Neuronal stem cell (in vitro differentiated cells): ENCODE data around the gene WFS1.

Experiments used
- DNase-seq: peaks from one replicate; pipeline ENCODE4 v3.0.0-alpha.2; 2013; ENCODE audit warnings: low spot score
- H2AFZ ChIP-seq: one replicate; pipeline ENCODE4 v1.6.1; 2013; ENCODE audit warnings: mild to moderate bottlenecking, low read length, inconsistent platforms
- H2AK5ac ChIP-seq: 2 replicates; pipeline ENCODE4 v1.6.1; 2013; ENCODE audit warnings: low read depth, mild to moderate bottlenecking, inconsistent platforms, low read length, moderate library complexity, mixed read lengths
- H2BK120ac ChIP-seq: 2 replicates; pipeline ENCODE4 v1.6.1; 2013; ENCODE audit warnings: low read depth, mild to moderate bottlenecking, inconsistent platforms, low read length, moderate library complexity, mixed read lengths
- H2BK12ac ChIP-seq: one replicate; pipeline ENCODE4 v1.6.1; 2013; ENCODE audit warnings: low read length, inconsistent platforms
- H2BK15ac ChIP-seq: 2 replicates; pipeline ENCODE4 v1.6.1; 2013; ENCODE audit warnings: mild to moderate bottlenecking, low read length, inconsistent platforms, mixed read lengths
- H2BK5ac ChIP-seq: one replicate; pipeline ENCODE4 v1.6.1; 2013; ENCODE audit warnings: inconsistent platforms, mild to moderate bottlenecking, low read length, moderate library complexity
- H3K14ac ChIP-seq: one replicate; pipeline ENCODE4 v1.6.1; 2013; ENCODE audit warnings: low read length, inconsistent platforms
- H3K18ac ChIP-seq: 2 replicates; pipeline ENCODE4 v1.6.1; 2013; ENCODE audit warnings: low read length, inconsistent platforms
- H3K23ac ChIP-seq: 2 replicates; pipeline ENCODE4 v1.6.1; 2013; ENCODE audit warnings: low read depth, mild to moderate bottlenecking, mixed read lengths, low read length, inconsistent platforms; ENCODE audit not compliant: poor library complexity
- H3K27ac ChIP-seq: replicated peaks from 3 replicates; pipeline ENCODE4 v1.5.1; 2013; ENCODE audit warnings: low read length, inconsistent platforms
- H3K27me3 ChIP-seq, 3 experiments: 2 replicates each; pipeline ENCODE4 v1.6.1; 2013; ENCODE audit warnings: low read length in 3 of 3, mild to moderate bottlenecking in 2 of 3, inconsistent platforms in 1 of 3, low read depth in 1 of 3, mixed read lengths in 1 of 3, moderate library complexity in 1 of 3; ENCODE audit not compliant: control insufficient read depth in 3 of 3, insufficient read depth in 3 of 3
- H3K36me3 ChIP-seq, 2 donors: replicated peaks in 1 of 2; 2 replicates each; pipeline ENCODE4 v1.6.1; 2013; ENCODE audit warnings: low read length in 2 of 2; ENCODE audit not compliant: control insufficient read depth in 2 of 2, insufficient read depth in 2 of 2
- H3K4ac ChIP-seq: 2 replicates; pipeline ENCODE4 v1.6.1; 2013; ENCODE audit warnings: inconsistent platforms, mild to moderate bottlenecking, low read length, moderate library complexity
- H3K4me1 ChIP-seq, 2 donors: 1 replicate in 1 of 2; 2 replicates in 1 of 2; pipeline ENCODE4 v1.6.1; 2013; ENCODE audit warnings: low read length in 2 of 2, low read depth in 1 of 2; ENCODE audit not compliant: control insufficient read depth in 2 of 2, insufficient read depth in 1 of 2
- H3K4me2 ChIP-seq: one replicate; pipeline ENCODE4 v1.6.1; 2013; ENCODE audit warnings: mild to moderate bottlenecking, low read length, inconsistent platforms; ENCODE audit not compliant: insufficient read depth, poor library complexity, severe bottlenecking
- H3K4me3 ChIP-seq, 2 donors: 2 replicates each; pipeline ENCODE4 v1.5.1; 2013; ENCODE audit warnings: low read length in 2 of 2, mild to moderate bottlenecking in 2 of 2, inconsistent platforms in 1 of 2, moderate library complexity in 1 of 2
- H3K79me1 ChIP-seq: one replicate; pipeline ENCODE4 v1.6.1; 2013; ENCODE audit warnings: low read depth, mild to moderate bottlenecking, inconsistent platforms, low read length, moderate library complexity
- H3K9ac ChIP-seq: one replicate; pipeline ENCODE4 v1.6.1; 2013; ENCODE audit warnings: mild to moderate bottlenecking, low read depth, low read length, inconsistent platforms; ENCODE audit not compliant: poor library complexity
- H3K9me3 ChIP-seq, 2 donors: replicated peaks in 1 of 2; 2 replicates each; pipeline versions ENCODE3 to v1.6.1; 2013; ENCODE audit warnings: low read length in 2 of 2, mild to moderate bottlenecking in 2 of 2, inconsistent platforms in 1 of 2, low read depth in 1 of 2, mixed read lengths in 1 of 2, moderate library complexity in 1 of 2; ENCODE audit not compliant: control insufficient read depth in 2 of 2, insufficient read depth in 1 of 2
- H4K8ac ChIP-seq: one replicate; pipeline ENCODE4 v1.6.1; 2013; ENCODE audit warnings: low read depth, mild to moderate bottlenecking, inconsistent platforms, low read length, moderate library complexity
- H4K91ac ChIP-seq: one replicate; pipeline ENCODE4 v1.6.1; 2013; ENCODE audit warnings: low read length, low read depth, mild to moderate bottlenecking, inconsistent platforms; ENCODE audit not compliant: poor library complexity
- WGBS, 2 donors: extraction: QIAGEN DNeasy Blood & Tissue Kit; methylation state at CpG; one replicate each; pipeline ENCODE4 v1.1.7; 2013; ENCODE audit warnings: missing lambda C conversion rate in 2 of 2, mixed read lengths in 1 of 2; ENCODE audit not compliant: insufficient read length in 2 of 2, insufficient replicate concordance in 1 of 2; ENCODE audit errors: extremely low coverage in 2 of 2; 5-methylcytosine and 5-hydroxymethylcytosine counted together

WFS1 gene

GRCh38 chr4:6326312-6327060 lies 56.8 kb downstream of the WFS1 start:
- Histone ChIP-seq H3K27ac (no peak overlapping the region), H3K4me3 (no peak overlapping the region), H2AK5ac (peak overlapping the region; percentile 78), H3K9ac (no peak overlapping the region), H3K14ac (peak overlapping the region; percentile 25), H3K27me3 (peaks cover 0 to 25% (median 0%) of the 10 kb centered on the region in 3 experiments), H4K91ac (no peak overlapping the region), H2BK120ac (peak overlapping the region; percentile 24), H2BK12ac (no peak overlapping the region), H2BK15ac (peak overlapping the region; percentile 62), H2AFZ (no peak overlapping the region), H3K18ac (no peak overlapping the region), H3K9me3 (peaks cover 0 to 1% of the 10 kb centered on the region in 2 donors), H3K4ac (no peak overlapping the region), H3K36me3 (no peaks in the 10 kb centered on the region), H3K79me1 (no peaks in the 10 kb centered on the region), H4K8ac (no peak overlapping the region), H2BK5ac (no peak overlapping the region), H3K4me1 (peaks cover 11 to 14% of the 10 kb centered on the region in 2 donors), H3K23ac (no peak overlapping the region), H3K4me2 (no peak overlapping the region)
- no peak for DNase-seq
- WGBS, 2 donors, result no CpG with 5 or more reads among the region's 28 CpGs

- DNase-seq, result peak; percentile 74
- Histone ChIP-seq H3K23ac (no peak overlapping the region), H2BK12ac (no peak overlapping the region), H3K18ac (peak overlapping the region; percentile 79), H2AK5ac (peak overlapping the region; percentile 78), H2BK5ac (no peak overlapping the region), H3K4me2 (no peak overlapping the region), H3K79me1 (no peaks in the 10 kb centered on the region), H4K91ac (no peak overlapping the region), H4K8ac (no peak overlapping the region), H2AFZ (no peak overlapping the region), H3K27ac (no peak overlapping the region), H3K4me1 (peaks cover 11 to 14% of the 10 kb centered on the region in 2 donors), H3K14ac (peak overlapping the region; percentile 25), H3K4ac (no peak overlapping the region), H3K9ac (no peak overlapping the region), H3K36me3 (no peaks in the 10 kb centered on the region), H3K27me3 (peaks cover 0 to 25% (median 0%) of the 10 kb centered on the region in 3 experiments), H2BK120ac (peak overlapping the region; percentile 43), H3K9me3 (peaks cover 0 to 2% of the 10 kb centered on the region in 2 donors), H2BK15ac (peak overlapping the region; percentile 14), H3K4me3 (no peak overlapping the region)
- WGBS, 2 donors, result no CpG with 5 or more reads among the region's 21 CpGs
Measured at GRCh38 chr4:6327220-6327917, 57.7 kb downstream of the WFS1 start.

- Histone ChIP-seq H3K9me3 (peaks cover 0 to 2% of the 10 kb centered on the region in 2 donors), H3K4me3 (no peak overlapping the region), H3K27me3 (peaks cover 0 to 19% (median 0%) of the 10 kb centered on the region in 3 experiments), H4K8ac (no peak overlapping the region), H3K4me1 (peaks cover 11 to 14% of the 10 kb centered on the region in 2 donors), H2AK5ac (peak overlapping the region; percentile 1), H3K27ac (no peak overlapping the region), H2BK12ac (no peak overlapping the region), H3K79me1 (no peaks in the 10 kb centered on the region), H2BK120ac (no peak overlapping the region), H3K23ac (peak overlapping the region; percentile 38), H2AFZ (no peak overlapping the region), H4K91ac (no peak overlapping the region), H2BK15ac (no peak overlapping the region), H3K14ac (no peak overlapping the region), H3K18ac (no peak overlapping the region), H3K4ac (no peak overlapping the region), H2BK5ac (no peak overlapping the region), H3K36me3 (no peaks in the 10 kb centered on the region), H3K9ac (no peak overlapping the region), H3K4me2 (no peak overlapping the region)
- no CpG with 5 or more reads among the region's 8 CpGs for WGBS, 2 donors
- no peak for DNase-seq
Measured at GRCh38 chr4:6328526-6328925, 58.9 kb downstream of the WFS1 start.
